GM18502 (cell line): ENCODE data around the gene C1QTNF1.

Source experiments
- ATAC-seq: cut with Tn5 transposase; IDR thresholded peaks from one replicate; pipeline ENCODE4 v1.9.1; 2021; ENCODE audit warnings: mild to moderate bottlenecking; ENCODE audit not compliant: unreplicated experiment, poor library complexity

The C1QTNF1 gene

GRCh38 chr17:79038545-79039135 is 14.7 kb downstream of the C1QTNF1 start:
- ATAC-seq, result no peak

GRCh38 chr17:79039171-79039570 is 15.2 kb downstream of the C1QTNF1 start:
- no peak for ATAC-seq

- no peak for ATAC-seq
Observed at GRCh38 chr17:79039886-79040285, 15.9 kb downstream of the C1QTNF1 start.

- no peak for ATAC-seq
Observed at GRCh38 chr17:79041041-79041570, 17.1 kb downstream of the C1QTNF1 start.

GRCh38 chr17:79041723-79042420 is 17.9 kb downstream of the C1QTNF1 start:
- ATAC-seq, result no peak

GRCh38 chr17:79042421-79043190 is 18.6 kb downstream of the C1QTNF1 start:
- no peak for ATAC-seq

DNA sequence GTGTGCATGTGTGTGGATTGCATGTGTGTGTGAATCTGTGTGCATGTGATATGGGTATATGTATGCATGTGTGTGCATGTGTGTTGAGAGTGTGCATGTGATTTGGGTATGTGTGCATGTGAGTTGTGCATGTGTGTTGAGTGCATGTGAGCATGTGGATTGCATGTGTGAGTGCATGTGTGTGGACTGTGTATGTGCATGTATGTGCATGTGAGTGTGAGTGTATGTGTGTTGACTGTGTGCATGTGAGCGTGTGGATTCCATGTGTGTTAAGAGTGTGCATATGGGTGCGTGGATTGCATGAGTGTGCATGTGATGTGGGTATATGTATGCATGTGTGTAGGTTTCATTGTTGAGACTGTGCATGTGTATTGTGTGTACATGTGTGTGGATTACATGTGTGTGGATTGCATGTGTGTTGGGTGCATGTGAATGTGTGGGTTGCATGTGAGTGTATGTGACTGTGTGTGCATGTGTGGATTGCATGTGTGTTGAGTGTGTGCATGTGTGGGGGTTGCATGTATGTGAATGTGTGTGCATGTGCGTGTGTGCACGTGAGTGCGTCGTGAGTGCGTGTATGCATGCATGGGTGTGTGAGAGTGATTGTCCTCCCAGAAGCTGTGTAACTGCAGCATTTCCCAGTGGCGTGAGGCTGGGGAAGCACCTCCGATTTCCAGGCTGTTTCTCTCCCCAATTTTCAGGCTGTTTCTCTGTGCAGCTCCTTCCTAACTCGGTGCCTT is 19.4 kb downstream of the C1QTNF1 start:
- ATAC-seq, result no peak

GRCh38 chr17:79043931-79044320 is 20.0 kb downstream of the C1QTNF1 start:
- ATAC-seq, result no peak

DNA sequence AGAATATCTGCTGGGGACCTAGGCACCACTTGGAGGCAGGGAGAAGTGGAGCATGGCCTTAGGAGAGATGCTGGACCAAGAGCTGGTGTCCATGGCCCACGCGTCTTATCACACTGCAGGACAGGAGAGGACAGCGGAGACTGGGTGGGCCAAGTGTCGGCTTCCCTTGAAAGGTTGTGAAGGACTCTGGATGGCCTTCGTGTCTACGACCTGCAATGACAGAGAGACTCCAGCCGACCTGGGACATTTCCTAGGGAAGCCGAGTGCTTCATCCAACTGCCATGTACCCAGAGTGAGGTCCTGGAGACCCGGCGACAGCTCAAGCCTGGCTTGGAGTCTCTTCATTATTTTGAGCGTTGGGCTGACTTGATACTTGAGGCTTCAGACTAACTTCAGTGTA is 20.5 kb downstream of the C1QTNF1 start:
- no peak for ATAC-seq

- no peak for ATAC-seq
Observed at GRCh38 chr17:79045001-79045729, 21.2 kb downstream of the C1QTNF1 start.

DNA sequence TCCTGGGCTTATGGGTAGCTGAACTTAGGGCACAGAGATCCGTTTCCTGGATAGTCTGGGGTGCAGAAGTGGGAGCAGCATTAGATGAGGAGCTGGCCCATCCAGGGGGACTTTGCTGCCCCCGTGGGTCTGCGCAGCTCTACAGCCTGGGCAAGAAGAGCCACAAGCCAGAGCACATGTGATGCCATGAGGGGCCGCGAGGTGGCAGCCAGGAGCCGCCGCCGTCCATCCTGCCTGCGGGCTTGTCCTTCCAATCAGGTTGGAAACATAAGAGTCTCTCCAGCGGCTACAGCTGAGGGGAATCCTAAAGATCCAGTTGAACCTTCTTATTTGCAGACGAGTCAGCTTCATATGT is 21.9 kb downstream of the C1QTNF1 start:
- no peak for ATAC-seq

DNA sequence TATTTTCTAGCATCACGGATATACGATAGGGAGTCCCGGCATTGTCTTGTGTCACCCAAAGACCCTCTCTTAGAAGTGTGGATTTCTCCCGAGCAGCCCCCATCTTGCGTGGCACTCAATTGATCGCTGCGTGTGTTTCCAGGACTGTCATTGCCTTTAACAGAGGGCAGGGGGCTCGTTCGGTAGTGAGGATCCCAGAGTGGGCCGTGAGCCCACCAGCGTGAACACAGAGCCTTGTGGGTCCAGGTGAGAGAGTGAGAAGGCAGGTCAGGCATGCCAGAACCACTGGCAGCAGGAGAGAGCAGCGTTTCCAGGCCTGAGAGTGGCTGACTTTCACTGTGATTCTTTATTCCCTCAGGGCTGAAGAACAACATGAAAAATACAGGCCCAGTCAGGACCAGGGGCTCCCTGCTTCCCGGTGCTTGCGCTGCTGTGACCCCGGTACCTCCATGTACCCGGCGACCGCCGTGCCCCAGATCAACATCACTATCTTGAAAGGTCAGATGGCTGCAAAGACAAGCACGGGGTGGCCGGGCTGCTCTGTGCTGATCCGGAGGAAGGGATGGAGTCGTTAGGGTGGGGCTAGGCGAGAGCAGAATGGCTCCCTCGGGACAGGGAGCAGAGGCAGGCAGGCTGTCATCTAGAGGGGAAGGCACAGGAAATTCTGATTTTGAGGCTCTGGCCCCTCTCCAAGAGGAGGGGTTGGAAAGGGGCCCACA is 22.4 kb downstream of the C1QTNF1 start:
- ATAC-seq, result no peak

- ATAC-seq, result no peak
Observed at GRCh38 chr17:79046916-79047280, 22.9 kb downstream of the C1QTNF1 start.

DNA sequence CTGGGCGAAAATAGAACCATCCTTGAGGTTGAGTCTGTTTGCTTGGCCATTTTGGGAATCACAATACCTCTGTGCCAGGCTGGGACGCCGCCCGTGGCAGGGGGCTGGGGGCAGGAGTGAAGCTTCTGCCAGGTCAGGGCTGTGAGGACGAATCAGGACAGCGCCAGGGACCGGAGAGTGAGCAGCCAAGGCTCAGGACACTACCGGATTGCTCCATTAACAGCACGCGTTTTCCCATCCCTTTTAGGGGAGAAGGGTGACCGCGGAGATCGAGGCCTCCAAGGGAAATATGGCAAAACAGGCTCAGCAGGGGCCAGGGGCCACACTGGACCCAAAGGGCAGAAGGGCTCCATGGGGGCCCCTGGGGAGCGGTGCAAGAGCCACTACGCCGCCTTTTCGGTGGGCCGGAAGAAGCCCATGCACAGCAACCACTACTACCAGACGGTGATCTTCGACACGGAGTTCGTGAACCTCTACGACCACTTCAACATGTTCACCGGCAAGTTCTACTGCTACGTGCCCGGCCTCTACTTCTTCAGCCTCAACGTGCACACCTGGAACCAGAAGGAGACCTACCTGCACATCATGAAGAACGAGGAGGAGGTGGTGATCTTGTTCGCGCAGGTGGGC is 23.4 kb downstream of the C1QTNF1 start:
- no peak for ATAC-seq

DNA sequence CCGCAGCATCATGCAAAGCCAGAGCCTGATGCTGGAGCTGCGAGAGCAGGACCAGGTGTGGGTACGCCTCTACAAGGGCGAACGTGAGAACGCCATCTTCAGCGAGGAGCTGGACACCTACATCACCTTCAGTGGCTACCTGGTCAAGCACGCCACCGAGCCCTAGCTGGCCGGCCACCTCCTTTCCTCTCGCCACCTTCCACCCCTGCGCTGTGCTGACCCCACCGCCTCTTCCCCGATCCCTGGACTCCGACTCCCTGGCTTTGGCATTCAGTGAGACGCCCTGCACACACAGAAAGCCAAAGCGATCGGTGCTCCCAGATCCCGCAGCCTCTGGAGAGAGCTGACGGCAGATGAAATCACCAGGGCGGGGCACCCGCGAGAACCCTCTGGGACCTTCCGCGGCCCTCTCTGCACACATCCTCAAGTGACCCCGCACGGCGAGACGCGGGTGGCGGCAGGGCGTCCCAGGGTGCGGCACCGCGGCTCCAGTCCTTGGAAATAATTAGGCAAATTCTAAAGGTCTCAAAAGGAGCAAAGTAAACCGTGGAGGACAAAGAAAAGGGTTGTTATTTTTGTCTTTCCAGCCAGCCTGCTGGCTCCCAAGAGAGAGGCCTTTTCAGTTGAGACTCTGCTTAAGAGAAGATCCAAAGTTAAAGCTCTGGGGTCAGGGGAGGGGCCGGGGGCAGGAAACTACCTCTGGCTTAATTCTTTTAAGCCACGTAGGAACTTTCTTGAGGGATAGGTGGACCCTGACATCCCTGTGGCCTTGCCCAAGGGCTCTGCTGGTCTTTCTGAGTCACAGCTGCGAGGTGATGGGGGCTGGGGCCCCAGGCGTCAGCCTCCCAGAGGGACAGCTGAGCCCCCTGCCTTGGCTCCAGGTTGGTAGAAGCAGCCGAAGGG is 24.2 kb downstream of the C1QTNF1 start:
- ATAC-seq, result no peak

DNA sequence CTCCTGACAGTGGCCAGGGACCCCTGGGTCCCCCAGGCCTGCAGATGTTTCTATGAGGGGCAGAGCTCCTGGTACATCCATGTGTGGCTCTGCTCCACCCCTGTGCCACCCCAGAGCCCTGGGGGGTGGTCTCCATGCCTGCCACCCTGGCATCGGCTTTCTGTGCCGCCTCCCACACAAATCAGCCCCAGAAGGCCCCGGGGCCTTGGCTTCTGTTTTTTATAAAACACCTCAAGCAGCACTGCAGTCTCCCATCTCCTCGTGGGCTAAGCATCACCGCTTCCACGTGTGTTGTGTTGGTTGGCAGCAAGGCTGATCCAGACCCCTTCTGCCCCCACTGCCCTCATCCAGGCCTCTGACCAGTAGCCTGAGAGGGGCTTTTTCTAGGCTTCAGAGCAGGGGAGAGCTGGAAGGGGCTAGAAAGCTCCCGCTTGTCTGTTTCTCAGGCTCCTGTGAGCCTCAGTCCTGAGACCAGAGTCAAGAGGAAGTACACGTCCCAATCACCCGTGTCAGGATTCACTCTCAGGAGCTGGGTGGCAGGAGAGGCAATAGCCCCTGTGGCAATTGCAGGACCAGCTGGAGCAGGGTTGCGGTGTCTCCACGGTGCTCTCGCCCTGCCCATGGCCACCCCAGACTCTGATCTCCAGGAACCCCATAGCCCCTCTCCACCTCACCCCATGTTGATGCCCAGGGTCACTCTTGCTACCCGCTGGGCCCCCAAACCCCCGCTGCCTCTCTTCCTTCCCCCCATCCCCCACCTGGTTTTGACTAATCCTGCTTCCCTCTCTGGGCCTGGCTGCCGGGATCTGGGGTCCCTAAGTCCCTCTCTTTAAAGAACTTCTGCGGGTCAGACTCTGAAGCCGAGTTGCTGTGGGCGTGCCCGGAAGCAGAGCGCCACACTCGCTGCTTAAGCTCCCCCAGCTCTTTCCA is 25.1 kb downstream of the C1QTNF1 start:
- no peak for ATAC-seq

- ATAC-seq, result no peak
Observed at GRCh38 chr17:79049821-79050220, 25.9 kb downstream of the C1QTNF1 start.
